Left renal cortex interstitium (tissue), 4 donors: Measurements from ENCODE around the gene MRAS. TPM values are rescaled to one million over a fixed set of nuclear protein-coding genes. Genes with fewer than 3 reads are reported as not detected.
"Not testable (repeated sequence)": the region's sequence is repeated elsewhere in the genome, so short reads cannot be mapped to it uniquely, and the experiment has no call there.

Source experiments
- DNase-seq, 4 donors: peaks; one replicate each; pipeline ENCODE4 v3.0.0-alpha.2; 2013; ENCODE audit warnings: low read depth in 4 of 4, low spot score in 2 of 4, missing footprints in 1 of 4
- polyA plus RNA-seq, 4 donors: library from polyadenylated mRNA; unstranded; fragments of 120-200 nt; gene quantifications; one replicate each; pipeline ENCODE4 v1.2.1, GENCODE V29; 2013; ENCODE audit not compliant: insufficient read length in 4 of 4

Gene MRAS
- polyA plus RNA-seq, 4 donors, result 28.7 to 33.5 (median 31.0) TPM

- no peak for DNase-seq
Measured at GRCh38 chr3:138366006-138366759, 17.8 kb downstream of the MRAS start.

GRCh38 chr3:138367326-138367850 is 19.0 kb downstream of the MRAS start:
- DNase-seq, result no peak

- DNase-seq, result no peak
Measured at GRCh38 chr3:138367911-138368310, 19.5 kb downstream of the MRAS start.

- no peak for DNase-seq
Measured at GRCh38 chr3:138369151-138369900, 20.9 kb downstream of the MRAS start.

GRCh38 chr3:138370321-138370720 is 21.9 kb downstream of the MRAS start:
- no peak for DNase-seq

- DNase-seq, result no peak
Measured at GRCh38 chr3:138371070-138371965, 22.9 kb downstream of the MRAS start.

GRCh38 chr3:138373087-138373735 is 24.8 kb downstream of the MRAS start:
- DNase-seq, result no peak

- no peak for DNase-seq
Measured at GRCh38 chr3:138373736-138374094, 25.3 kb downstream of the MRAS start.

- no peak for DNase-seq
Measured at GRCh38 chr3:138374573-138375134, 26.3 kb downstream of the MRAS start.

GRCh38 chr3:138375447-138375846 is 27.1 kb downstream of the MRAS start:
- DNase-seq, result no peak

- no peak for DNase-seq
Measured at GRCh38 chr3:138376663-138377062, 28.3 kb downstream of the MRAS start.

- not testable (repeated sequence) for DNase-seq
Measured at GRCh38 chr3:138377212-138377611, 28.8 kb downstream of the MRAS start.

- no peak for DNase-seq
Measured at GRCh38 chr3:138377804-138378203, 29.4 kb downstream of the MRAS start.

- DNase-seq, result no peak
Measured at GRCh38 chr3:138378331-138378730, 30.0 kb downstream of the MRAS start.

GRCh38 chr3:138378990-138379389 is 30.6 kb downstream of the MRAS start:
- no peak for DNase-seq

- DNase-seq, result no peak
Measured at GRCh38 chr3:138381413-138381901, 33.1 kb downstream of the MRAS start.

GRCh38 chr3:138381950-138382715 is 33.8 kb downstream of the MRAS start:
- no peak for DNase-seq

- DNase-seq, result no peak
Measured at GRCh38 chr3:138383715-138384465, 35.5 kb downstream of the MRAS start.
